Medulla oblongata (tissue), 1 donor: ENCODE data around the gene CNKSR2.
A peak's percentile ranks its signal among the peaks of the same experiment; 100 is the strongest.

ENCODE experiments used
- DNase-seq: peaks from one replicate; pipeline ENCODE4 v3.0.0-alpha.2; 2015; ENCODE audit errors: extremely low spot score

Gene CNKSR2

DNA sequence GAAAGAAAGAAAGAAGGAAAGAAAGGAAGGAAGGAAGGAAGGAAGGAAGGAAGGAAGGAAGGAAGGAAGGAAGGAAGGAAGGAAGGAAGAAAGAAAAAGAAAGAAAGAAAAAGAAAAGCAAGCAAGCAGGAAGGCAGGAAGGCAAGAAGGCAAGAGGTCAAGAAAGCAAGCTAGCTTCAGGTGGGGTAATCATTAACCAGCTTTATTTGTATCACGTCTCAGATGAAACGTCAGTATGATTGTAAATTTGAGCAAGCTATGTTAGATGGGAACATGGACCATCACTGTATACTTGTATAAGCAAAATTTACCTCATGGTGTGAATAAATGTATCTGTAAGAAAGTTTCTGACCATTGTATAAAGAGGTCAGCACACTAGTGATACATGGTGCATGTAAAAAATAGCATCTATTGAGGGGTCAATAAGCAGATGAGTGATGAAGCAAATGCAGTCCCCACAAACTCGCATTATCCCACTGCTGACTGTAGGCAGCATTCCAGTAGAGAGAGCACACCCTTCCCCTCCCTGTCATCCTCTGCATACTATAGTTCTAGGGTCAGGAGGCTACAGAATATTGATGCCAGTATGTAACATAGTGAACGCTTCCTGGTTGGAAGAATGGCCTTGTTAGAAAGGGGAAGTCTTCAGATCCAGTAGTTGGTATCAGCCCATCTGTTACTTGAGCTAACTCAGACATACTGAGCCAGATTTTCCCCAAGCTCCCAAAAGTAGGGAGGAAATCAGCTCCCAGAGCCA, 300.4 kb downstream of the CNKSR2 start:
- DNase-seq = no peak

- no peak for DNase-seq
Observed at GRCh38 chrX:21675931-21676330, 301.7 kb downstream of the CNKSR2 start.

DNA sequence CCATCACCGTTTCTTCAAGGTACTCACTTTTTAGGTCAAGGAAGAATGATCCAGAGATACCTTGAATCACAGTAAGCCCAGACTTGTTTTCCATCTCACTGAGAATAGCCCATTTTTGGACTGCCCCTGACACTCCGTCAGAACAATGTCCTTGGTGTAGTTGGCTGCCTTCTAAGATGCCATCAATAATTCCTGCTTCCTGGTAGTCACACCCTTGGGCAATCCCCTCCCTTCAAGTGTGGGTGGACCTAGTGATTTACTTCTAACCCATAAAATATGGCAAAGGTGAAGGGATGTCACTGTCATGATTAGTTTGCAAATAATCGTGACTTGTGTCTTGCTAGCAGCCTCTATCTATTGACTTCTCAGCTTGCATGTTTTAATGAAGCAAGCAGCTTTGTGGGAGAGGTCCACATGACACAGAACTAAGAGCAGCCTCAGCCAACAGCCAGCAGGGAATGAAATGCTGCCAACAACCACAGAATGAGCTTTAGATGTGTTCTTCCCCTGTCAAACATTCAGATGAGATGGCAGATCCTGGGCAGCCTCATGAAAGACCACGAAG, 303.9 kb downstream of the CNKSR2 start:
- no peak for DNase-seq

GRCh38 chrX:21683941-21684340, 309.7 kb downstream of the CNKSR2 start:
- no peak for DNase-seq

- DNase-seq = no peak
Observed at GRCh38 chrX:21691512-21692018, 317.3 kb downstream of the CNKSR2 start.

- peak; percentile 33 for DNase-seq
Observed at GRCh38 chrX:21698272-21698671, 324.1 kb downstream of the CNKSR2 start.

DNA sequence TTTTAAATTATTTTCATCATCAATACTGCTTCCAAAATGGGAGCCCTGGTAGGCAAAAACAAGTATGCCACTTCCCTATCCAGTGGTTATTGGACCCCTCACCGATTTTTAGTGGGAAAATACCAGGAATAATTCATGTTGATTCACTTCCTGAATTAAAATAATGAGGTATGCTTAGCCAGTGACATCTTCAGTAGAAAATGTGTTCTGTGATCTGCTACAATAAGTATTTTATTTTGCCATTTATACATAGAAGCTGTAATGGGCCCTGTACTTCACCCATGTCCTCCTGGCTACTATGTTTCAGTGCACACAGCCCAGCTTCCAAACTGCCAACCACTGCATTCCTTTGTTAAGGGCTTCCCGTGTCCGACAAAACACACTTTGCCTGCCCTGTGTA, 324.9 kb downstream of the CNKSR2 start:
- DNase-seq = no peak

DNA sequence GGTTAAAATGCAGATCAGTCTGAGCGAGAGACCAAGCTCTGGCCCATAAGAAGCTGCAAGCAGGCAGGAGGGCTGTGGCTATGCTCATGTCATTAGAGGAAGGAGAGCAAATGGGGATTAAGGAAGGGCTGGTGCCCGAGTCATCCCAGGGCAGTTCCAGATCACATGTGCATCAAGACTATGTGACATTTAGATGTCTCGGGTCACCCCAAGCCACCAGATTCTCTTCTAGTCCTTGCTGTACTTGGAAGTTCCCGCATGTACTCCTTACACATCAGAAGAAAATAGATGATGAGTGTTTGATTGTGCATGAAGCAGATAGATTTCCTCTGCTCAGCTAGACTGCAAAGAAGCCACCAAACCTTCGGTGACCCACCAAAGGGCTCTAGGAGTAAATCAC, 326.1 kb downstream of the CNKSR2 start:
- no peak for DNase-seq

DNA sequence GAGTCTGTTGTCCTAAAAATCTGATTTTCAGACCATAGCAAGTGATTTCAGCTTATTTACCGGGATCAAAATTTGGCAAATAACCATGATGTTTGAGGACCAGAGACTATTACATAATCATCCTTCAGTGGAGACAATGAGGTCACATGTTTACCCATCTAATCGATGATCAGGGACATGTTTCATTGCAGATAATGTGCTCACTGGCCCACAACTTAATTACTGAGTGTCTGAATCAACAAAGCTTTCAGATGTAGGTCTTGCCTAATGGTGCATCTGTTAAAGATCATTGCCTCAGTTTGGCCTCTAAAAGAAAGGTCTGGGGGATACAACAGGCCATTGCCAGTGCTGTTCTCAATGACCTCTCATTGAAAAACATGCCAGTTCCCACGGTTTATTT, 326.7 kb downstream of the CNKSR2 start:
- DNase-seq = no peak

GRCh38 chrX:21702725-21703124, 328.5 kb downstream of the CNKSR2 start:
- no peak for DNase-seq
